GM18499 (cell line): ENCODE measurements around the gene STK36.

Experiments
- ATAC-seq: cut with Tn5 transposase; IDR thresholded peaks from one replicate; pipeline ENCODE4 v1.9.1; 2021; ENCODE audit warnings: moderate number of reproducible peaks; ENCODE audit not compliant: insufficient read depth, unreplicated experiment

The STK36 gene, protein sequence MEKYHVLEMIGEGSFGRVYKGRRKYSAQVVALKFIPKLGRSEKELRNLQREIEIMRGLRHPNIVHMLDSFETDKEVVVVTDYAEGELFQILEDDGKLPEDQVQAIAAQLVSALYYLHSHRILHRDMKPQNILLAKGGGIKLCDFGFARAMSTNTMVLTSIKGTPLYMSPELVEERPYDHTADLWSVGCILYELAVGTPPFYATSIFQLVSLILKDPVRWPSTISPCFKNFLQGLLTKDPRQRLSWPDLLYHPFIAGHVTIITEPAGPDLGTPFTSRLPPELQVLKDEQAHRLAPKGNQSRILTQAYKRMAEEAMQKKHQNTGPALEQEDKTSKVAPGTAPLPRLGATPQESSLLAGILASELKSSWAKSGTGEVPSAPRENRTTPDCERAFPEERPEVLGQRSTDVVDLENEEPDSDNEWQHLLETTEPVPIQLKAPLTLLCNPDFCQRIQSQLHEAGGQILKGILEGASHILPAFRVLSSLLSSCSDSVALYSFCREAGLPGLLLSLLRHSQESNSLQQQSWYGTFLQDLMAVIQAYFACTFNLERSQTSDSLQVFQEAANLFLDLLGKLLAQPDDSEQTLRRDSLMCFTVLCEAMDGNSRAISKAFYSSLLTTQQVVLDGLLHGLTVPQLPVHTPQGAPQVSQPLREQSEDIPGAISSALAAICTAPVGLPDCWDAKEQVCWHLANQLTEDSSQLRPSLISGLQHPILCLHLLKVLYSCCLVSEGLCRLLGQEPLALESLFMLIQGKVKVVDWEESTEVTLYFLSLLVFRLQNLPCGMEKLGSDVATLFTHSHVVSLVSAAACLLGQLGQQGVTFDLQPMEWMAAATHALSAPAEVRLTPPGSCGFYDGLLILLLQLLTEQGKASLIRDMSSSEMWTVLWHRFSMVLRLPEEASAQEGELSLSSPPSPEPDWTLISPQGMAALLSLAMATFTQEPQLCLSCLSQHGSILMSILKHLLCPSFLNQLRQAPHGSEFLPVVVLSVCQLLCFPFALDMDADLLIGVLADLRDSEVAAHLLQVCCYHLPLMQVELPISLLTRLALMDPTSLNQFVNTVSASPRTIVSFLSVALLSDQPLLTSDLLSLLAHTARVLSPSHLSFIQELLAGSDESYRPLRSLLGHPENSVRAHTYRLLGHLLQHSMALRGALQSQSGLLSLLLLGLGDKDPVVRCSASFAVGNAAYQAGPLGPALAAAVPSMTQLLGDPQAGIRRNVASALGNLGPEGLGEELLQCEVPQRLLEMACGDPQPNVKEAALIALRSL (N-terminal part only)

GRCh38 chr2:218671654-218672566 is at the start of gene STK36, which contains the start of gene RNF25:
STK36 (plus strand) TSS chr2:218672086; CDS start chr2:218672830, 744 bp downstream.
RNF25 (minus strand) TSS chr2:218672002; CDS start chr2:218671970, 32 bp downstream.
- ATAC-seq, result peak; percentile 89

GRCh38 chr2:218622606-218623365 is 49.1 kb upstream of the STK36 start:
- no peak for ATAC-seq

DNA sequence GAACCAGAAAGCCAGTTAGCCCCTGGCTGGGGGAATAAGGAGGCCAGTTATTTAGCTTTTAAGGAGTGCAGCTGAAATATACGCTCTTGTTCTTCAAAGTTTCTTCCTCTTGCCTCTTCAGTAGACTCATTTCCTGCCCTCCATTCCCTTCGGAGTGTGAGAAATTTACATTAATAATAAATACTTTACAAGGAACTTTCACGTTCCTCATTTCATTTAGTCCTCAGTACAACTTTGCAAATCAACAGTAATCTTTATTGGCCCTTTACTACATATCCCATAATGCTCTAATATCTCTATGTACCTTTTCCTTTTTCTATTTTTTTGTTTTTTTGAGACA is 48.5 kb upstream of the STK36 start:
- no peak for ATAC-seq

GRCh38 chr2:218626369-218626768 is 45.5 kb upstream of the STK36 start:
- ATAC-seq, result no peak

- no peak for ATAC-seq
These were observed 43.9 kb upstream of the STK36 start for GRCh38 chr2:218627939-218628338.

GRCh38 chr2:218631837-218632236 is 40.0 kb upstream of the STK36 start:
- no peak for ATAC-seq

DNA sequence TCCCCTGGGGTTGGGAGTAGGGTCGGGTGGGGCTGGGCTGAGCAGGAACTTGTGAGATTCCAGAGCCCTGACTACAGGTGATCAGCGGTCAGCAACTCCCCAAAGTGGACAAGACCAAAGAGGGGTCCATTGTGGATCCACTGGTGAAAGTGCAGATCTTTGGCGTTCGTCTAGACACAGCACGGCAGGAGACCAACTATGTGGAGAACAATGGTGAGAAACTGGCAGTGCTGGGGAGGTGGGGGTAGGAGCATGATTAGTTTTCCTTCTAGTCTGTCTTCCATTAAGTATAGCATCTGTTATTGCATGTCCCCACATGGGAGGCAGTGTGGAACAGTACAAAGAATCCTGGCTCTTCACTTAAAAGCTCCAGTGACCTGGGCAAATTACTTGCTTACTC is 36.2 kb upstream of the STK36 start:
- ATAC-seq, result no peak

DNA sequence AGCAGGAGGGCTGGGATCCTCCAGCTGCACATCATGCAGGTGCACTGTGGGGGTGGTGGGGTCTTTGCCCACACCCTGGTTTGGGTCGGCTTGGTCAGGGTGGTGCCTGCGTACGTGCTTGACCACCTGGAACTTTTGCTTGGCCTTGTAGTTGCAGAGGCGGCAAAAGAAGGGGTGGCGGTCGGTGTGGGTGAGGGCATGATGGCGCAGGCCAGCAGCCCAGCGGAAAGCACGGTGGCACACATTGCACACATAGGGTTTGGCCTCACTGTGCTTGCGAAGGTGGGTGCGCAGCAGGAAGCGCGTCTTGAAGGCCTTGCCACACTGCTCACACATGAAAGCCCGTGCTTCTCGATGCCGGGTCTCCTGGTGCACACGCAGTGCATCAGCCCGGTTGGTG is 33.5 kb upstream of the STK36 start:
- no peak for ATAC-seq

- no peak for ATAC-seq
These were observed 29.7 kb upstream of the STK36 start for GRCh38 chr2:218642121-218642656.

GRCh38 chr2:218642786-218643185 is 29.1 kb upstream of the STK36 start:
- ATAC-seq, result no peak

- no peak for ATAC-seq
These were observed 28.1 kb upstream of the STK36 start for GRCh38 chr2:218643751-218644310.

DNA sequence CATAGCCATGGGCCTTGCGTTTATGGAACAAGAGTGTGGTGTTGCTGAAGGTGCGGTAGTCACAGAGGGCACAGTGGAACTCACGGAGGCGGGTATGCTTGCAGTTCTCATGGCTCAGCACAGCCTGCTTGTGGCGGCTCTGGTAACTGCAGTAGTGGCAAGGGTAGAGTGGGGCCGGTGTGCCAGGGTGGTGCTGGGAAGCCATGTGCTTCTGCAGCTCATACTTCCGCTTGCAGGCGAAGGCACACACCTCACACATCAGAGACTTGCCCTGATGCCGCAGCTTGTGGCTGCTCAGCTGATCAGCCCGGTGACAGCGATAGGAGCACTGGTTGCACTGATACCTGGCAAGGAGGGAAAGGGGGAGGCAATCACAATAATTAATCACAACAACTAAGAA is 27.2 kb upstream of the STK36 start:
- ATAC-seq, result no peak

DNA sequence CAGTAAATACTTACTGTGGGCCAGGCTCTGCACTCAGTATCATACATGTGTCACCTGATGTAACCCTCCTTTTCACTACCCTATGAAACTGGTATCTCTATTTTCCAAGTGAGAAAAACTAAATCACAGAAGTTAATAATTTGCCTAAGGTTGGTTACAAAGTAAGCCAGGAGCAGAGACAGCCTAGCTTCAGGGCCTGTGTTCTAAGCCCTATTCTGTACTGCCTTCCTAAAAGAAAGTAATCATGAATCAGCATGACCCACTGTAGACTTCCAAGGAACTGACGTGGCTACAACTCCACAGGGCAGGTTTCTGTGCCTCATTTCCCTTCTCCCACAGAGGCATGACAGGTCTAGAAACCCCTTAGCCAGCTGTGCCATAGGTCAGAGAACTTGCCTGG is 26.8 kb upstream of the STK36 start:
- ATAC-seq, result no peak

GRCh38 chr2:218648088-218648786 is 23.6 kb upstream of the STK36 start:
- ATAC-seq, result no peak

DNA sequence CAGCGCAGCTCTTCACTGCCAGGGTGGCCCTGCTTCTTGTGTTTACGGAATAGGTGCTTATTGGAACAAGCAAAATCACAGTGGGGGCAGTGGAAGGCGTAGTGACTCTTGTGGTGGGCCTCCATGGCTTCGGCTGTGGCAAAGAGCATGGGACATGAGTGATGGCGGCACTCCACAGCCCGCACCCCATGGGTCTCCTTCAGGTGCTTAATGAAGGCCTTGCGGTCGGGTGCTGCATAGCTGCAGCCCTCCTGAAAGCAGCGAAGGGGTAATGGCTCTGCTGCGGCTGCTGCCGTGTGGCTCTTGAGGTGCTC is 23.1 kb upstream of the STK36 start:
- ATAC-seq, result no peak

DNA sequence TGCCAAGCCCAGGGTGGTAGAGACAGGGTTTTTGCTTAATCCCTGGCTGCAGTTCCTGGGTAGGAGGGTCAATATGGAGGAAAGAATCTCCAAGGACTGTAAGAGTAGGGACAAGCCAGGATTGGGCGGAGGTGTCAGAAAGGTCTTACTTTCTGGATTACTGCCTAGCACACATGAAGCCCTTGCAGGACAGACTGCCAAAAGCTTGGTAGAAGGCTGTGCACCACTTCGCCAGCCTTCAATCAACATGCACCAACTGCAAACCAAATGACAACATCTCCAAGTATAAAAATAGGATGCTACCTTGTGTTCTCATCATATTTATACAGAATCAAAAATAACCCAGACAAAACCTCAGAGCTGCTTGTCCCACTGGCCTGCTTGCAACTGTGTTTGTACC is 16.1 kb upstream of the STK36 start:
- ATAC-seq, result no peak

DNA sequence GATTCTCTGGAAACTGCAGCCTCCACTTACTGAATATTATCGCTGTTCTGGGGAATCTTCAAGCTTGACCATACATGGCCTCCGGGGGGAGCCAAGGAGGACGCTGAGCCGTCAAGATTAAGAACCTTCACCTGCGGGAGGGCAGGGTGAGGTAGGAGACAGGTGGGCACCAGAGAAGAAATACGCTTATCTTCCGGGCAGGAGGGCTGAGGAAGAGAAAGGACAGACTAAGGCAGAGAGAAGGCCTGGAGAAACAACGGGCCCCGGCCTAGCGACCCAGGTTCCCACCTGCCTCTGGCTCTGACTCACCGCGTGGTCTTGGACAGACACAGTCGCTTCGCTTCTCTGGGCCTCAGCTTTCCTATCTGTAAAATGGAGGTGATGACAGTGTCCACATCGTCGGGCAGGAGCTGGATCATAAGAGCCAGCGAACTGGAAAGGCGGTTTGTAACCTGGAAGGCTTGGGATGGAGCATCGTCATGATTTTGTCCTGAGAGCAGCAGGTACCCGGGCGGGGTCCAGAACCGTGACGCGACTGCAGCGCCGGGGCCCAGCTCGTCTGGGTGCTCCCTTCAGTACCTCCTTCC is 13.1 kb upstream of the STK36 start:
- peak; percentile 49 for ATAC-seq
